ENCODE measurements around the gene PRRX2.
"Not testable (repeated sequence)": the region's sequence is repeated elsewhere in the genome, so short reads cannot be mapped to it uniquely, and the experiment has no call there.

The PRRX2 gene

DNA sequence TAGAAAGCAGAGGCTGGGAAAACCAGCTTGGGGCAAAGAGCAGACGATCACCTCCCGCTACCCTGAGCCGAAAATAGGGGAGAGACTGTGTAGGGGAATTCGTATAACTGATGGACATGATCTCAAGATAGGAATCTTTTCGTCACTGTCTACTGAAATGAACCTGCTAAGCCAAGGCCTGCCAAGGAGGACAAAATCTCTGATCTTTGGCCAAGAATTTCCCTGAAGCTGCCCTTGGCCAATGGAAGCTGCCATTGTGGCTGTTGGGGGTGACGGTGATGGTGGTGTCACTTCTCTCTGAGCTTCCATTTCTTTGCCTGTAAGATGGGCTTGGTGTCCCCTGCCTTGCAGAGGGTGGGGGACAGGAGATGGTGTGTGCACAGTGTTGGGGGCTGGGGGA is 90.7 kb downstream of the PRRX2 start:
- no peak overlapping the region for H3K27ac ChIP-seq
- no peak for TF ChIP-seq ZFX (IDR thresholded peaks at IDR 0.05)
- TF ChIP-seq CTCF (conservative IDR thresholded peaks at IDR 0.05), result no peak

- TF ChIP-seq ZFX (IDR thresholded peaks at IDR 0.05) (no peak), CTCF (conservative IDR thresholded peaks at IDR 0.05) (no peak)
- no peak overlapping the region for H3K27ac ChIP-seq
These were observed 91.6 kb downstream of the PRRX2 start for GRCh38 chr9:129757045-129757444.

GRCh38 chr9:129759319-129759718 is 93.9 kb downstream of the PRRX2 start:
- no peak overlapping the region for H3K27ac ChIP-seq
- TF ChIP-seq CTCF (conservative IDR thresholded peaks at IDR 0.05) (no peak), ZFX (IDR thresholded peaks at IDR 0.05) (no peak)

- TF ChIP-seq CTCF (conservative IDR thresholded peaks at IDR 0.05) (no peak), ZFX (IDR thresholded peaks at IDR 0.05) (no peak)
- H3K27ac ChIP-seq, result no peak overlapping the region
These were observed 94.5 kb downstream of the PRRX2 start for GRCh38 chr9:129759804-129760502.

DNA sequence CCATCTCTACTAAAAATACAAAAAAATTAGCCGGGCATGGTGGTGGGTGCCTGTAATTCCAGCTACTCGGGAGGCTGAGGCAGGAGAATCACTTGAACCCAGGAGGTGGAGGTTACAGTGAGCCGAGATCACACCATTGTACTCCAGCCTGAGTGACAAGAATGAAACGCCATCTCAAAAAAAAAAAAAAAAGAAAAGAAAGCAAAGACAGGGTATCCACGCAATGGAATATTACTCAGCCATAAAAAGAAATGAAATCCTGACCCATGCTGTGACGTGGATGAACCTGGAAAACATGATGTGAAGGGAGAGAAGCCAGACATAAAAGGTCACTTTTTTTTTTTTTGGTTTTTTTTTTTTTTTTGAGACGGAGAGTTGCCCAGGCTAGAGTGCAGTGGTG is 95.3 kb downstream of the PRRX2 start:
- not testable (repeated sequence) for H3K27ac ChIP-seq

DNA sequence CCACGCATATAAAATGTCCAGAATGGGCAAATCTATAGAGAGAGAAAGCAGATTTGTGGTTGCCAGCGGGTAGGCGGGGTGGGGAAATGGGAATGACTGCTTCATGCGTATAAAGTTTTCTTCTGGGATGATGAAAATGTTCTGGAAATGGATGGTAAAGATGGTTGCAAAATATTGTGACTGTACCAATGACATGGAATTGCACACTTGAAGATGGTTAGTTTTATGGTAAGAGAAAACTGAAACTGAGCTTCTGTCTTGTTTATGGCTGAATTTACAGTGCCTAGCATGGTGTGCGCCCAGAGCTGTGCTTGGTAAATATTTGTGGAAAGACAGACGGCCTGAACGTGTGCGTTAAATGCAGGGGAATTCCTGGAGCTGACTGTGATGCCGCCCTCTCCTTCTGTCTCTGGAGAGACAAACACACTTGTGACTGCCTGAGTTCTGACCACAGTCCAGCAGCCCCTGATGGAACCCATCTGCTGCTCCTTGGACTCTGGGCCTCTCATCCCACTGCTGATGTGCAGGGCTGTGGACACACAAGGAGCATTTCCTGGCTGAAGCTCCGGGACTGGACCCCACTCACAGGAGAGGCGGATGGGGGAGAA is 96.0 kb downstream of the PRRX2 start:
- TF ChIP-seq CTCF (conservative IDR thresholded peaks at IDR 0.05), result no peak
- TF ChIP-seq ZFX (IDR thresholded peaks at IDR 0.05), result no peak
- no peak overlapping the region for H3K27ac ChIP-seq

GRCh38 chr9:129761901-129762369 is 96.5 kb downstream of the PRRX2 start:
- TF ChIP-seq CTCF (conservative IDR thresholded peaks at IDR 0.05) (no peak), ZFX (IDR thresholded peaks at IDR 0.05) (no peak)
- H3K27ac ChIP-seq, result no peak overlapping the region

DNA sequence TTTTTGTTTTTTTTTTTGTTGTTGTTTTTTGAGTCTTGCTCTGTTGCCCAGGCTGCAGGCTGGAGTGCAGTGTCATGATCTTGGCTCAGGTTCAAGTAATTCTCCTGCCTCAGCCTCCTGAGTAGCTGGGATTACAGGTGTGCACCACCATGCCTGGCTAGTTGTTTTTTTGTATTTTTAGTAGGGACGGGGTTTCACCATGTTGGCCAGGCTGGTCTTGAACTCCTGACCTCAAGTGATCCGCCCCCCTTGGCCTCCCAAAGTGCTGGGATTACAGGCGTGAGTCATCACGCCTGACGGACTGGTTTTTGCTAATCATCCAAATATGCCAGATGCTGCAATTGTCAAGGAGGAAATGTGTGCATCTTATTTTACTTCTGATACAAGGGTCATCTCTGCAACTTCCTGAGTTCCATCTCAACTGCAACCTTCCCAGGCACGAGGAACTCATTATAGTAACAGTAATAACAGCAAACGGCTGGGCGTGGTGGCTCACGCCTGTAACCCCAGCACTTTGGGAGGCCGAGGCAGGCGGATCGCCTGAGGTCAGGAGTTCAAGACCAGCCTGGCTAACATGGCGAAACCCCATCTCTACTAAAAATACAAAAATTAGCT is 97.0 kb downstream of the PRRX2 start:
- not testable (repeated sequence) for H3K27ac ChIP-seq
